Activated CD4-positive, alpha-beta T cell treated with anti-CD3 and anti-CD28 coated beads, Interleukin-10, Interleukin-2, amounts not matched to agents 100 ng/mL and 50 ng/mL, durations not matched to agents 16 hours and 8 hours (primary cell): ENCODE measurements around the gene RBM19.

Experiments
- DNase-seq: peaks from one replicate; pipeline ENCODE4 v3.0.0-alpha.2; 2020

The RBM19 gene

GRCh38 chr12:113955109-113955970 lies 10.8 kb downstream of the RBM19 start:
- DNase-seq = no peak

DNA sequence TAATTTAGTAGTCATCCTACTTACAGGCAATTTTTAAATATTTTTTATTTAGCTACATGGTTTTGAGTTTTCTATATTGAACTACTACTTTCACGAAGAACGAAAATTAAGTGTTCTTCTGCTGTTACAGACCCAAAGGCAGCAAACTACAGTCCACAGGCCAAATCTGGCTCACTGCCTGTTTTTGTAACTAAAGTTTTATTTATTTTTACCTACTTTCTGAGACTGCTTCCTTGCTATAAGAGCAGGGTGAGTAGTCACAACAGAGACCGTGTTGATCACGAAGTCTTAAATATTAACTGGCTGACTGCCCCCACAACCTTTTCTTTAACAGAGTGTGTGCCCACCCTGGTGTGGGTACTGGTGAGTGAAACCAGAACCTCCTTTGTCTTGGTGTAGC lies 11.6 kb downstream of the RBM19 start:
- DNase-seq = no peak

DNA sequence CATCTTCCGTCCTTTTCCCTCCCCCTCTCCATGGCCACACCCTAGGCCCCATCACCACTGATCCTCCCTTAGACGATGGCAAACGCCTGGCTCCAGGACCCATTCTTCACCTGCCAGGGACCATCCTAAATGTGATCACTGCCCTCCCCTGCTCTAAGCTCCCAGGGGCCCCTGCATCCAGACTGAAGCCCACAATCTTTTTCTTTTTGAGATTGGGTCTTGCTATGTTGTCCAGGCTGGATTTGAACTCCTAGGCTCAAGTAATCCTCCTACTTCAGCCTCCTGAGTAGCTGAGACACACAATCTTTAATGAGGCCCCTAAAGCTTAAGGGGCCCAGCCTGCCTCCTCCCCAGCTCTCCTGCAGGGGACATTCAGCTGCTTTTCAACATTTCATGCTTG lies 15.3 kb downstream of the RBM19 start:
- no peak for DNase-seq

DNA sequence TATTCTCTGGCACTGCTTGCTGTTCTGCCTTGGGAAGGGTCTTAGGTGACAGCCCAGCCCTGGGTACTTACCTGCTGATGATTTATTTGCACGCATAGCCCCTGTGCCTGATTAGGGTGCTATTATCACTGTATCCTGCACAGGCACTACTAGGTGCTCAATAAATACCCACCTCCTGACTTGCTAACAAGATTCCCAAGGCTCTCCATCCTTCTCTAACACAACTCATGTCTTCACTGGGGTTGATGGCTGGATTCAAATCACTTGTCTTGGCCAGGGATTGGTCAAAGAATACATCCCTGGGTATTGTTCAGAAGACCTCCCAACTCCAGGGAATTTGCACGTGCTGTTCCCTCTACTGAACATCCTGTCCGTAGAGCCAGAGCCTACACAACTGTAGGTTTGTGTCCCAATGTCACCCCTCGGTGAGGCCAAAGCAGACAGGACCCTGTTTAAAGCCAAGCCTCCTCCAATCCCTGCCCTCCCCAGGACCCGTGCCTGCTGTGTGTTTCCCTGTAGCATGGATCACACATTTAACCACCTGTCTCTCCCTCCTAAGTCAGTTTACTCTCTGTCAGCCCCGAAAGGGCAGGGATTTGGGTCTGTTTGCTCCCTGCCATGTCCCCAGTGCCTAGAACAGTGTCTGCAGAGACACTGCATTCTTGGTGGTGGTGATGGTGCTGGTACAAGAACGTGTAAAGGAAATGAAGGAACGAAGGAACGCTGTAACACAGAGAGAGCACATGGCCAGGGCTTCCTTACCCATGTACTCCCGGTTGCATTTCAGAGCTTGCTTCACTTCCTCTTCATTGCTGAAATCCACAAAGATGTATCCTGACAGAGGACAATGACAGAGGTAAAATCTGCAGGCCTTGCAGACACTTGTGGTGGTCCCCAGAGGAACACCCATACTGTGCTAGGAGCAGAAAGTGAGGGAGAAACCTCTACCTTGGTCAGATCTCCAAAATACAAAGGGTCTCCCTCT lies 16.5 kb downstream of the RBM19 start:
- DNase-seq = no peak

DNA sequence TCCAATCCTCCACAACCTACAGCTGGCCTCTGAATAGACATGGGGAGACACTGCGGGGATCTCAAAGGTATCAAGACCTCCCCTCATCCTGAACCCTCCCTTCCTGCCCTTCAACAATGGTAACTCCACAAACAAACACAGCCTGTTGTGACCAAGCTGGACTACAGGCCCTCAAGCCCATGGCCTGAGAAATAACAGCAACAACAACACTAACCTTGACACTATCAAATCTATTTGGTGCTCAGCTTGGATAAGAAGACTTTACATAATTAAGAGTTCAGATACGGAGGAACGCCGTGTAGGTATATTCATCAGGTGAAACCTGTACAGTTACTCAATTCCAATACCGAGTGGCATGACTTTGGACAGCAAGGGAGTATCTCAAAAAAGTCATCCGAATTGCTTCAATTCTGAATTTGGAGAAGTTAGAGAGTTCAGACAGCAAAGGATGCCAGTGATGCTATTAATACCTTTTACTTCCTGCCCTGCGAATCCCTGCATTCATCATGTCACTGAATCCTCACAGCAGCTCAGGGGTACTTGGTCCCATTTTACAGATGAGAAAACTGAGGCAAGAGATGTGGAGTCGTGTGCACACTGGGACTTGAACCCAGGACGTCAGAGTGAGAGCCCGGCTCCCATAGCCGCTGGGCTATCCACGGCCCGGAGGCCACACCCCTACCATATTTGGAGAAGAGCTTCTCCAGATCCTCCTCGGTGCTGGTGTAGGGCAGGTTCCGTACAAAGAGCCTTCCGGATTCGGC lies 17.8 kb downstream of the RBM19 start:
- DNase-seq = no peak

DNA sequence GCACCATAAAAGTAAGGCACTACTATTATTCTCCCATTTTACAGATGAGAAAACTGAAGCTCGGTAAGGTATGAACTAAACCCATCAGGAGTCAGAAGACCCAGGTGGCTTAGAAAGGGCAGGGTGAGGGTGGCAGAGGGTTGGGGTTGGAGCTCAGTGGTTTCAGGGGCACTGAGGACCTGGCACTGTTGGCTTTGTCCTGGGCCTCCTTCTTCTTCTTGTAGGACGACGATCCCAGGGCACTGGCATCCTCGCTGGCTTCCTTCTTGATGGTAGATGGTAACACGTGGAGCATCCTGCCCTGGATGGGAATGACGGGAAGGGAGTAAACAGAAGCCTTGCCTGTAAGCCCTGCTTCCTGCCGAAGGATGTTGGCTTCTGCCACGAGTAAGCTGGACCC lies 19.9 kb downstream of the RBM19 start:
- DNase-seq = no peak

GRCh38 chr12:113945174-113946173 lies 20.7 kb downstream of the RBM19 start:
- DNase-seq = no peak

DNA sequence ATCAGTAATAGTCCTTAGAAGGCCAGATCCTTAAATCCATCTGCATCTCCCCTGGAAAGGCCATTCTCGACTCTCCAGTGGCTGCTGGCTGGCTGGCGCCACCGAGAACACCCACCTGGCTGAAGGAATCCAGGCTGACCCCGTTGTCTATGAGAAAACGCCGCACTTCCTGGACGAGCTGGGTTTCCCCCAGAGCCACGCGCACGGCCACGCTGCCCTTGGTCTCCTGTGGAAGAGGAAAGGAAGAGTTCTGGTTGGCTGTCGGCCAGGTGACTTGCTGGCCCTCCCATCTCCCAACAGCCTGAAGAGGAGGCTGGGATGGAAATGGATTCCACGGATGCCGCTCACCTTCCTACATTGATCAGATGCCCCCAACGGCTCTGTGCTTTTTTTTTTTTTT lies 23.9 kb downstream of the RBM19 start:
- DNase-seq = no peak

GRCh38 chr12:113941208-113941486 lies 25.0 kb downstream of the RBM19 start:
- DNase-seq = no peak

- no peak for DNase-seq
Measured at GRCh38 chr12:113940357-113941207, 25.5 kb downstream of the RBM19 start.

- DNase-seq = no peak
Measured at GRCh38 chr12:113939867-113940266, 26.3 kb downstream of the RBM19 start.

- DNase-seq = no peak
Measured at GRCh38 chr12:113938471-113938870, 27.7 kb downstream of the RBM19 start.

GRCh38 chr12:113936460-113936859 lies 29.7 kb downstream of the RBM19 start:
- no peak for DNase-seq

GRCh38 chr12:113935459-113935858 lies 30.7 kb downstream of the RBM19 start:
- no peak for DNase-seq

- no peak for DNase-seq
Measured at GRCh38 chr12:113934946-113935345, 31.2 kb downstream of the RBM19 start.

- no peak for DNase-seq
Measured at GRCh38 chr12:113934060-113934814, 31.9 kb downstream of the RBM19 start.

- DNase-seq = no peak
Measured at GRCh38 chr12:113933201-113933786, 32.8 kb downstream of the RBM19 start.

DNA sequence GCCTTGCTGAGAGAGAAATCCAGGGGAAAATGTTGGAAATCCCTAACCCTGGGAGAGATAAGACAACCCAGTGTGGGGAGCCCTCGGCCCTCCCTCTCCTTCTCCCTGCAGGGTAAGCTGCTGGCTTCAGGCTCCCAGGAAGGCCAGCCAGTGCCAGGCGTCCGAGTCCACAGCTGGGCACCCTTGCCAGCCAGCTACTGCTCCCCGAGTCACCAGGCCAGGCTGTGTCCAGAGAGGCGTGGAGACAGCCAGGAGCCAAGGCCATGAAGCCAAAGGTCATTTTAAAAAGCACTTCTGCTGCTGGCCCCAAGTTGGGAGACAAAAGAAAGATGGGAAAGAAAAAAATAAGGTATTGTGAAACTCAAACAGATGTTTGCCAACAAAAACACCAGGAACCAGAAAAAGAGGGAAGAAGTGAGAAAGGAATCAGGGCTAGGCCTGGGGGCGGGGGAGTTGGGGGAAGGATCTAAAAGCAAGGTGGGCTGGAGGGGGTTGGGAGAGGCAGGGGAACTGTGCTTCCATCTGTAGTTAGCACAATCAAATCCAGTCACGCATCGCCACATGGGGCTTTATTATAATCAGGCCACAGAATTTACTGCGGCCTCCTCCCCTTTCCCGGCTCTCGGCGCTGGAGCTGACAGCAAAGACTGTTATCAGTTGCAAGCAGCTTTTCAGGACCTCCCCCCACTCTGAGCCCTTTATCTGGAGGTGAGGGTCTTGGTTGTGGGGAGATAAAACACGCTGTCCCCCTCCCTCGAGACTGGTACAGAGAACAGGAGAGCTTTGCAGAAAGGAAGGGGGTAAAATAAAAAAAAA lies 33.5 kb downstream of the RBM19 start:
- no peak for DNase-seq

- DNase-seq = no peak
Measured at GRCh38 chr12:113931517-113931916, 34.6 kb downstream of the RBM19 start.
